ENCODE results near the gene CACNA1S. TPM values are rescaled to one million over a fixed set of nuclear protein-coding genes. Genes with fewer than 3 reads are reported as not detected.

CACNA1S gene
- not detected in 2 replicates for total RNA-seq

GRCh38 chr1:201112173-201112731 lies at the start of gene CACNA1S:
Gene CACNA1S (minus strand): TSS chr1:201112426. CDS start chr1:201112339, 87 bp downstream.

GRCh38 chr1:201154389-201155165 lies 42.4 kb upstream of the CACNA1S start, which contains the start of gene TMEM9:
Gene TMEM9 (minus strand): TSS chr1:201154474. CDS start chr1:201153923, 551 bp downstream.

DNA sequence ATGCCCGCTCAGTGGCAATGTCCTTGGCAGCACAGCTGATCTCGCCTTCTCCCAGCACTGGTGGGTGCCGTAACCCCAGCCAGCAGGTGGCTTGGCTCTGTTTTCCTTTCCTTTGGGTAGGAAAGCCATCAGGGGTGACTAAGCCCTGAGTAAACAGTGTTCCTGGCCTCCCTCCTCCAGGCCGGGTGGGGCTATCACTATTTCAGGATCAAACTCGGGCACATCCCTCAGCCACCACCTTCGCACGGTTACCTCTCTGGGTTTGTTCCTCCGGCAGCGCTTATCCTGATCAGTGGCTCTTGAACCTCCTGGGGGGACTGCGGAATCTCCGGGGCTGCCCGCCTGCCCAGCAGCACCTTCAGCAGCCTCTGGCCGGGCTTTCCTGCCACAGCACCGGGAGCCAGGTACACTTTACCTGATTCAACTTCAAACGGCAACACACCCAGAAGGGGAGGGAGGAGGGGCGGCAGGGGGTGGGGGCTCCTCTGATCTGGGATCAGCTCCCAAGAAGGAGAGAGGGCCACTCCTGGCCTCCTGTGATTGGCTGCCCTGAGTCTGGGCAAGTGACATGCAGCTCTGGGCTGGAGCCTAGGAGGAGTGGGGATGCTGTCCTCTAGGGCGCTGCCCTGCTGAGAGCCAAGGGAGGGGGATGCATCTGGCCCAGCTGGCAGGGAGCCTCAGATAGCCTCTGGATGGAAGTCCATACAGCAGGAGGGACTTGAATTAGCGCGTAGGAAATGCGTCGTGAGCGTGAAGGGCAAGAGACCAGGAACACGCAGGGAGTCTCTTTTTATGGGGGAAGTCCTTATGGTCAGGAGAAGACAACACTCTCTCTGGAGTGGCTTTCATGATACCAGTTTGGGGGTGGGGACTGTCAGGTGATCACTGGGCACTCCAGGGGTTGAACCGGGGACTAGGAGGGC lies 14.9 kb upstream of the CACNA1S start, which contains the start of gene ASCL5:
Gene ASCL5, minus strand, starts transcription at position 353 of the 923 bp plus-strand sequence. CDS start 11,812 bp downstream, outside the sequence.

GRCh38 chr1:201023517-201023902 lies 88.7 kb downstream of the CACNA1S start, which contains the start of gene KIF21B:
Gene KIF21B (minus strand): TSS chr1:201023714. CDS start chr1:201023383, 331 bp downstream.

Other genes starting within 250 kb of the CACNA1S start
- not detected in 2 replicates for gene GPR25, start 239.4 kb downstream of the CACNA1S start, total RNA-seq
- 40.7 and 63.9 TPM in 2 replicates for gene INAVA, start 217.5 kb downstream of the CACNA1S start, total RNA-seq
- 1.2 and 2.9 TPM in 2 replicates for gene KIF21B, start 88.7 kb downstream of the CACNA1S start, total RNA-seq
- gene ASCL5, start 14.8 kb upstream of the CACNA1S start, total RNA-seq = not detected in 2 replicates
- 61.2 and 71.0 TPM in 2 replicates for gene TMEM9, start 42.0 kb upstream of the CACNA1S start, total RNA-seq
- not detected in 2 replicates for gene IGFN1, start 78.4 kb upstream of the CACNA1S start, total RNA-seq
- 68.9 and 94.7 TPM in 2 replicates for gene PKP1, start 171.1 kb upstream of the CACNA1S start, total RNA-seq